Loucy (cell line): ENCODE measurements around the gene PHACTR3.

ENCODE experiments used
- CTCF ChIP-seq: fragments of 200-600 bp; sonication (generic); conservative IDR thresholded peaks from 2 replicates; pipeline ENCODE4 v1.5.1; 2014; ENCODE audit warnings: mild to moderate bottlenecking, antibody characterized with exemption, low read length
- EZH2phosphoT487 ChIP-seq: fragments of 200-600 bp; IDR thresholded peaks from 2 replicates; pipeline ENCODE4 v1.6.1; 2018; ENCODE audit warnings: antibody characterized with exemption, mild to moderate bottlenecking, moderate library complexity, borderline replicate concordance

DNA sequence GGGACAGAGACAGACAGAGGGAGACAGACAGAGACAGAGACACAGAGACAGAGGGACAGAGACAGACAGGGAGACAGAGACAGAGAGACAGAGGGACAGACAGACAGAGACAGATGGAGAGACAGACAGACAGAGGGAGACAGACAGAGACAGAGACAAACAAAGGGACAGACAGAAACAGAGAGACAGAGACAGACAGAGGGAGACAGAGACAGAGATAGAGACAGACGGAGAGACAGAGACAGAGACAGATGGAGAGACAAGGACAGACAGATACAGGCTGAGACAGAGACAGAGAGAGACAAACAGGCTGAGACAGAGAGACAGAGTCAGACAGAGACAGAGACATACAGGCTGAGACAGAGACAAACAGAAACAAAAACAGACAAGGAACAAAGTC lies 39.4 kb upstream of the PHACTR3 start:
- TF ChIP-seq CTCF (no peak), EZH2phosphoT487 (no peak)
